ENCODE measurements around the gene TFAP2C. TPM values are rescaled to one million over a fixed set of nuclear protein-coding genes. Genes with fewer than 3 reads are reported as not detected.

TFAP2C gene
- total and polyA plus RNA-seq, 12 donors, result 0.16 to 1.2 (median 0.44) TPM; not detected in 1

DNA sequence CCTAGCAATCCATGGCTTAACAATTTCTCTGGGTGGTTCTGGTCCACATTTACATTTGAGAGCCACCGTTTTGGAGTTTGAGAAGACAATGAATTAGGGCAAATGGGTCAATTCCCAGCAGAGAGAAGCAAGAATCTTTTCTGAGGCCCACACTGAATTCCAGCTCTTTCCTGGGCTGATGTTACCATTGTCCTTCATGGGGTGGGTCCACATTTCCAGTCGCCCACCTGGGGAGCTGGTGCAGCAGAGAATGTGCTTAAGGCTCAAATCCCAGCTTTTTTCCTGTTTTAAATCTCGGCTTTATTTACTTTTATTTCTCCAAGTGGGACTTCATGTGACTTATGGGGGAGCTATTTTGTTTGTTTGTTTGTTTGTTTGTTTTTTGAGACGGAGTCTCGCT, 44.2 kb upstream of the TFAP2C start:
- no peaks in the 10 kb centered on the region for H3K4me1 ChIP-seq (replicated peaks in 1 of 2)
- no peak for DNase-seq
- no peaks in the 10 kb centered on the region for H3K27me3 ChIP-seq
- no peak overlapping the region for H3K27ac ChIP-seq
- no peak for TF ChIP-seq POLR2A (IDR thresholded peaks at IDR 0.05)
- no peak for TF ChIP-seq CTCF (IDR thresholded peaks at IDR 0.05)
- no peaks in the 10 kb centered on the region for H3K9me3 ChIP-seq (replicated peaks in 1 of 3)
- H3K4me3 ChIP-seq, result no peak overlapping the region
- intact Hi-C loops (cut with DNase I), result no loop called here
- H3K36me3 ChIP-seq (replicated peaks in 1 of 2), result no peaks in the 10 kb centered on the region
- 78 to 83% (median 78%) methylated on average over 5 of the region's 5 CpGs for WGBS, 4 donors

DNA sequence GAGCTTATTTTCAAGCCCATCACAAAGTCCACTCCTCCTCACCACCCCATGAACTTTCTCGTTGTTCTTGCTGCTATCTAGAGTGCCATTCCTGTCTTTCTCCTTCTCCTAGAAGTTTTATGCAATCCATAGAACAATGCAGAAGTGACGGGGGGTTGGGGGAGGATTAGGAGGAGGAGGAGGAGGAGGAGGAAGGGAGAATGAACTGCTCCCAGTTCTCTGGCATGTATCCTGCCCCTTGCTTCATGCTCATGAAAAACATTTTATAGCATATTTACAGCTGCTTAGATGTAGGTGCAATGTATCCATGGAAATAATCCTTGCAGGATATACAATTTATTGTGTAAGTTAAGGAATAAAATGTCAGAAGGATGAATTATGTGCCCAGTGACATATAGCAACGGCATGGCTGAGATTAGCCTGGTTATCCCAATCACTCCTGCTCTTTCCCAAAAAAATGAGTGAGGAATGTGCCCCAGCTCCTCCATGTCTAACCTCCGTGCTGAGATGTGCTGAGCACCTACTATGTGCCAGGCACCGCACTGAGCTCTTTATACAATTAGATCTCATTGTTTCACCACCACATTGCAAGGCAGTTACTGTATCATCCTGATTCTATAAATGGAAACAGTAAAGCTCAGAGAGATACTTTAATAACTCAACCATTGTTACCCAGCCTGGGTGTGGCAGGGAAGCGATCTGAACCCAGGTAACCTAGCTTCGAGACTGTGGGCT, 41.6 kb upstream of the TFAP2C start:
- H3K4me3 ChIP-seq, result no peak overlapping the region
- H3K27ac ChIP-seq, result no peak overlapping the region
- H3K36me3 ChIP-seq (replicated peaks in 1 of 2), result no peaks in the 10 kb centered on the region
- intact Hi-C loops (cut with DNase I), result no loop called here
- WGBS, 4 donors, result 37 to 47% (median 42%) methylated on average over 7 of the region's 7 CpGs
- H3K9me3 ChIP-seq (replicated peaks in 1 of 3), result no peaks in the 10 kb centered on the region
- DNase-seq, result no peak
- no peaks in the 10 kb centered on the region for H3K4me1 ChIP-seq (replicated peaks in 1 of 2)
- H3K27me3 ChIP-seq, result no peaks in the 10 kb centered on the region
- TF ChIP-seq POLR2A (IDR thresholded peaks at IDR 0.05), result no peak
- TF ChIP-seq CTCF (IDR thresholded peaks at IDR 0.05), result no peak

DNA sequence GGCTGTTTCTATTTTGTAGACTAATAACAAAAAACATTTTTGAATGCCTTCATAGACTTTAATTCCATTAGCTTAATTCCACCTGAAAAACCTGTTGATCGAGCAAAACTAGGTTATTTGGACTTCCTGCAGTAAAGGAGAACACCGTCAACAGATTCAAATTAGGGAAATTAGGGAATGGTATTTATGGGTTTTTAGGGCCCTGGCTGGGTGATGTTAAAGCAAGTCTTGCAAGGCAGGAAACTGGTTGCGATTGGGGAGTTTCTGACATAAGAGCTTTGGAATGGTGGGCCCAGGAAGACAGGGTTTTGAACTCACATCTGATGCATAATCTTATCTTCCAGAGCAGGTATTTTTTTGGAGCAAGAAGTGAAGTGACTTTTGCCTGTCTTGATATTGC, 40.1 kb upstream of the TFAP2C start:
- WGBS, 4 donors, result 63 to 84% (median 78%) methylated on average over 3 of the region's 3 CpGs
- Histone ChIP-seq H3K4me1 (replicated peaks in 1 of 2) (no peaks in the 10 kb centered on the region), H3K9me3 (replicated peaks in 1 of 3) (no peaks in the 10 kb centered on the region), H3K27me3 (no peaks in the 10 kb centered on the region), H3K4me3 (no peak overlapping the region), H3K36me3 (replicated peaks in 1 of 2) (no peaks in the 10 kb centered on the region), H3K27ac (no peak overlapping the region)
- TF ChIP-seq CTCF (IDR thresholded peaks at IDR 0.05) (no peak), POLR2A (IDR thresholded peaks at IDR 0.05) (no peak)
- no peak for DNase-seq
- intact Hi-C loops (cut with DNase I), result no loop called here

DNA sequence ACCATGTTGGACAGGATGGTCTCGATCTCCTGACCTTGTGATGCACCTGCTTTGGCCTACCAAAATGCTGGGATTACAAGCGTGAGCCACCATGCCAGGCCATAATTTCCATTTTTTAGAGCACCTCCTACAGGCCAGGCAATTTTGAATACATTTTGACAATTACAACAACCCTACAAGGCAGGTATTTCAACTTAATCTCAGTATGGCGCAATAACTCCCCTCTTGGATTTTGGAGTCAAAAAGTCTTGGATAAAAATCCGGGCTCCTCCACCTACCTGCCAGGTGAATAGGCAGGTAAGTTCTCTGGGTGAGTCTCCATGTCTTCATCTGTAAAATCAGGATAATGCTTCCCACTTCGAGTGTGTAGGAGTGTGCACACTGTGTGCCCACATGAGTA, 39.5 kb upstream of the TFAP2C start:
- no peaks in the 10 kb centered on the region for H3K27me3 ChIP-seq
- H3K27ac ChIP-seq, result no peak overlapping the region
- no peaks in the 10 kb centered on the region for H3K36me3 ChIP-seq (replicated peaks in 1 of 2)
- H3K4me3 ChIP-seq, result no peak overlapping the region
- no peaks in the 10 kb centered on the region for H3K4me1 ChIP-seq (replicated peaks in 1 of 2)
- intact Hi-C loops (cut with DNase I), result no loop called here
- WGBS, 4 donors, result 84 to 93% (median 87%) methylated on average over 4 to 5 of the region's 5 CpGs
- DNase-seq, result no peak
- no peaks in the 10 kb centered on the region for H3K9me3 ChIP-seq (replicated peaks in 1 of 3)
- no peak for TF ChIP-seq POLR2A (IDR thresholded peaks at IDR 0.05)
- no peak for TF ChIP-seq CTCF (IDR thresholded peaks at IDR 0.05)
